GM13976 (cell line): ENCODE results near the gene MYLK.

Experiments used
- DNase-seq: peaks from one replicate; pipeline ENCODE4 v3.0.0; 2012; ENCODE audit warnings: low spot score
- in situ Hi-C: fragments of 300-500 bp; cut with MboI; formaldehyde crosslinking; loops from one replicate; pipeline ENCODE4 v1.12.0; 2022; ENCODE audit warnings: low sequenced_read_pairs, mixed read lengths, inconsistent platforms; ENCODE audit not compliant: unreplicated experiment
- TF ChIP-seq, protein P1 (sequence below): IDR thresholded peaks from 2 replicates; pipeline ENCODE4 v1.5.1; 2012; ENCODE audit warnings: borderline replicate concordance, mild to moderate bottlenecking; ENCODE audit not compliant: insufficient read depth; ENCODE audit errors: extremely low read depth, missing control alignments, control extremely low read depth

The MYLK gene

DNA sequence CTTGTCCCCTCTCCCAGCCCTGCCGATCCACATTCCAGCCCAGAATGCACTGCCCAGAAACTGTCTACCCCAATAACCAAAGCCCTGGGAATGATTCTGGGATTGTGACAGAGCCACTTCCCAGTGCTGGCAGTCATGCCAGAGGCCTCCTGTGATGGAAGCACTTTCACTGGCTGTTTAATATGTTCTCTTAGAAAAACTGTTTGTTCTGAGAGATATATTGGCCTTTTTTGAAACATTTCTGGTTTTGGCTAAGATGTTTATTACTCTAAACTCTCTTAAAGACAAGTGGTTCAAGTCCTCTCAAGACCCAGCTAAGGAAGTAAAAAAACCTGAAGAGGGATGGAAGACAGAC lies 225.3 kb downstream of the MYLK start:
- DNase-seq = no peak
- in situ Hi-C loops = loop anchor here (10.0 kb wide), 1 partner anchor 56 kb away; no protein-coding TSS in a partner anchor

DNA sequence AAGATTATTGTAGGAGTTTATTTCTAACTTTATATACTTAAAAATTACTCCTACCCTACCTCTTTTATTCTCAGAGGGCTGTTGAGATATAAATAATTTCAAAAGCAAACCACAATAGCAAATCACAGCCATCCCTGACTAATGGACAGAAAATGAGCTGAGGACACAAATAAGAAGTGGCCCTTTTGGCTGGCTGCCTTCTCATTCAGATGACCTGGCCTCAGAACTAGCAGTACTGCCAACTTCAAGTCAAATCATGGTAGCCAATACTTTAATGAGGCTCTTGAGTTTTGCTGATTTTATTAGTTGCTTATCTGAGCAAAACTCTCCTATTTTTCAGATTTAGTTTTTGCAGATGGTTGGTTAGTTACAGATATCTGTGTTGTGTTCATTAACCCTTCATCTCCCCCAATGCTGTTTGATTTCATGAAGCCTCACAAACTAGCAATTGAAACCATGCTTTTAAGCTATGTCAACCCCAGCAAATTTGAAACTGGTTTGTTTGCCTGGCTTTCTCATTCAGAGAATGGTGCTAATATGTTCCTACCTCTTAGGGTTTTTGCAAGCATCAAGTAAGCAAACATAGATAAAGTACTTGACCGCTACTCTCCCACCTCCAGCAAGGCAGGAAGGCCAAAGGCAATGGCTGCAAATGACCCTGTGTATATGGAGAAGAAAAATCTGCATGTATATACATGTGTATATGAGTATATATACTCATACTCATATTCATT lies 225.8 kb downstream of the MYLK start:
- TF ChIP-seq, protein P1, sequence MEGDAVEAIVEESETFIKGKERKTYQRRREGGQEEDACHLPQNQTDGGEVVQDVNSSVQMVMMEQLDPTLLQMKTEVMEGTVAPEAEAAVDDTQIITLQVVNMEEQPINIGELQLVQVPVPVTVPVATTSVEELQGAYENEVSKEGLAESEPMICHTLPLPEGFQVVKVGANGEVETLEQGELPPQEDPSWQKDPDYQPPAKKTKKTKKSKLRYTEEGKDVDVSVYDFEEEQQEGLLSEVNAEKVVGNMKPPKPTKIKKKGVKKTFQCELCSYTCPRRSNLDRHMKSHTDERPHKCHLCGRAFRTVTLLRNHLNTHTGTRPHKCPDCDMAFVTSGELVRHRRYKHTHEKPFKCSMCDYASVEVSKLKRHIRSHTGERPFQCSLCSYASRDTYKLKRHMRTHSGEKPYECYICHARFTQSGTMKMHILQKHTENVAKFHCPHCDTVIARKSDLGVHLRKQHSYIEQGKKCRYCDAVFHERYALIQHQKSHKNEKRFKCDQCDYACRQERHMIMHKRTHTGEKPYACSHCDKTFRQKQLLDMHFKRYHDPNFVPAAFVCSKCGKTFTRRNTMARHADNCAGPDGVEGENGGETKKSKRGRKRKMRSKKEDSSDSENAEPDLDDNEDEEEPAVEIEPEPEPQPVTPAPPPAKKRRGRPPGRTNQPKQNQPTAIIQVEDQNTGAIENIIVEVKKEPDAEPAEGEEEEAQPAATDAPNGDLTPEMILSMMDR = no peak
- in situ Hi-C loops = loop anchor here (10.0 kb wide), 1 partner anchor 57 kb away; no protein-coding TSS in a partner anchor
- no peak for DNase-seq

More for the DNA sequence above, 225.3 kb downstream of the MYLK start:
- TF ChIP-seq, protein P1 = no peak

DNA sequence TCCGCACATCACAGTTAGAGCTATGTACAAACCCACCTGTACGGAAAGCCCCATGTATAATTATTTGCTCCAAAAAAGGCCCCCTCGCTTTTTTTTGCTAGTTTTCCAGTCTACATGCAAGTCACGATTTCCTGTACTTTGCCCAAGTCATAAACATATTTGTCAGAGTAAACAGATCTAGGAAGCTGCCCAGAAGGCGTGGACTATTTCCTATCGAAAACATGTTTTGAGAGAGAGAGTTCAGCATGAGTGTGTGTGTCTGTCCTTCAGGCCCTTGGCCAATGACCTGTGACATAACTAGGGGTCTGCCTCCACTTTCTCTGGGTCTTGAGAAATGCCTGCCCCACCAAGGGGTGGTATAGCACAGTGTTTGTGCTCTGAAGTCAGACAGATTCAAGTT lies 226.6 kb downstream of the MYLK start:
- TF ChIP-seq, protein P1 = no peak
- DNase-seq = no peak
- in situ Hi-C loops = loop anchor here (10.0 kb wide), 1 partner anchor 57 kb away; no protein-coding TSS in a partner anchor

DNA sequence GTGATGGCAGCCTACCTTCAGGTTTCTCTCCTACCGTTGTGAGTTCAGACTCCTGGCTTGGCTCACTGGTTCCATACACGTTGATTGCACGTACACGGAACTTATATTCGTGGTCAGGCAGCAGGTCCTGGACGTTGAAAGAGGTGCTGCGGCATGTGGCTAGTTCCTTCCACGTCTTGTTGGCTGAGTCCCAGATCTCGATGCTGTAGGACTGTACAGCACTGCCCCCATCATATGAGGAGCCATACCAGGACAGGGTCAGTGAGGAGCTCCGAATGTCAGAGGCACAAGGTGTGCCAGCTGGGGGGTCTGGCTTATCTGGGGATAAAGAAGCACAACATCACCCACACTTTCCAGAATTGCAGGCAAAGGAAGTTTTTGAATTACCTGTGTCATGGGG lies 227.0 kb downstream of the MYLK start:
- no peak for DNase-seq
- TF ChIP-seq, protein P1 = no peak
- in situ Hi-C loops = loop anchor here (10.0 kb wide), 1 partner anchor 58 kb away; no protein-coding TSS in a partner anchor

DNA sequence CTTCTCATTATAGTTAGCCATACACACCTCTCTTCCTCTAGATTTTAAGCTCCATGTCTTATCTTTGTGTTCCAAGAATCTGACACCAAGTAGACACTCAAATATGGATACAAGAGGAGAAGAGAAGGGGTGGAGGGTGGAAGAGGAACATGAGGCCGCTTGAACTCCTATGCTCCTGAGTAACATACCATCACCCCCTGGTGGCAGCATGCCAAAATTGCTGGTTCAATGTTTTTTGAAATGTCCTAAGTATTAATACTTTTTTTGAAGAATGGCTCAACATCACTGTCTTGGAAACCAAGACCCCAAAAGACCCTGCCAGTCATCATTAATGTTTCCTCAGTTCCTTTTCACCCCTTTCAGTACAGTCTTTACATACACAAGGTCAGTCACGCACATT lies 227.4 kb downstream of the MYLK start:
- in situ Hi-C loops = loop anchor here (10.0 kb wide), 1 partner anchor 58 kb away; no protein-coding TSS in a partner anchor
- DNase-seq = no peak
- TF ChIP-seq, protein P1 = no peak

DNA sequence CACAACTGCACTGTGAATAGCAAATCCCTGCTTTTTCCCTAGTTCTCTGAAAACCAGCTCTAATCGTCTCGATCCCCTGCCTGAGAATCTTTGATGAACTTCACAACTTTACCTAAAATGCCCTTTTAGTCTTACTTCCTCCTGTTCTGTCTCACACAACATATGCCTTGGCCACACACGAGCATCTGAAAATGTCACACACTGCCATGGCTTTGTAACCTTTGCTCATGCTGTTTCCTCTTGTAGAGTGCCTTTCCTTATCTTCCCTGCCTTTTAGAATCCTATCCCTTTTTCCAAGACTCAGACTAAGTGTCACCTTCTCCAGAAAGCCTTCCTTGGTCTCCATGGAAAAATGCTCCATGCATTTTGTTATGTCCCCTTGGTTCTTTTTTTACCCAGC lies 227.9 kb downstream of the MYLK start:
- TF ChIP-seq, protein P1 = no peak
- in situ Hi-C loops = loop anchor here (10.0 kb wide), 1 partner anchor 59 kb away; no protein-coding TSS in a partner anchor
- DNase-seq = no peak
